COLO668 (cell line): Measurements from ENCODE around the gene SLC30A10.
"Not testable (repeated sequence)": the region's sequence is repeated elsewhere in the genome, so short reads cannot be mapped to it uniquely, and the experiment has no call there.

Experiments
- DNase-seq: peaks from one replicate; lab custom pipeline; 2025; ENCODE audit not compliant: unreplicated experiment; lab: John Stamatoyannopoulos, UW

SLC30A10 gene

DNA sequence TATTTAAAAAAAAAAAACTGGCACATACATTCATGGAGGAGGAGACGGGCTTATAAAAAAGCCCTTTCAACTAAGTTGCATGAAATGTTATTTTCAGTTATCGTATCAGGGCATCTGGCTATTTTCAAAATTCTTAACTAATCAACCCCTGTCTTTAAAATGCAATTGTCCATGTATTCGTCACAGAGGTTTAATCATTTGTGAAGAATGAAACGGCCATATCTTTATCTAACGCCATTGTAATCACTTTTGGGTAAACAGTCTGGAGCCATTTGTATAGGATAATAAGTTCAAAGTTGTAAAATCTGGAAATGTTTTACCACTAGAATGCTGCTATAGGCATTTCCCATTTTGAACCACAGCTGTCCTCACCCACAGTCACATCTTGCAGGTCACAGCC lies 30.4 kb downstream of the SLC30A10 start:
- no peak for DNase-seq

- DNase-seq: not testable (repeated sequence)
Measured at GRCh38 chr1:219892271-219892670, 36.1 kb downstream of the SLC30A10 start.

GRCh38 chr1:219891846-219892245 lies 36.5 kb downstream of the SLC30A10 start:
- not testable (repeated sequence) for DNase-seq

GRCh38 chr1:219888667-219889066 lies 39.7 kb downstream of the SLC30A10 start:
- not testable (repeated sequence) for DNase-seq

- DNase-seq: no peak
Measured at GRCh38 chr1:219885680-219886079, 42.7 kb downstream of the SLC30A10 start.

DNA sequence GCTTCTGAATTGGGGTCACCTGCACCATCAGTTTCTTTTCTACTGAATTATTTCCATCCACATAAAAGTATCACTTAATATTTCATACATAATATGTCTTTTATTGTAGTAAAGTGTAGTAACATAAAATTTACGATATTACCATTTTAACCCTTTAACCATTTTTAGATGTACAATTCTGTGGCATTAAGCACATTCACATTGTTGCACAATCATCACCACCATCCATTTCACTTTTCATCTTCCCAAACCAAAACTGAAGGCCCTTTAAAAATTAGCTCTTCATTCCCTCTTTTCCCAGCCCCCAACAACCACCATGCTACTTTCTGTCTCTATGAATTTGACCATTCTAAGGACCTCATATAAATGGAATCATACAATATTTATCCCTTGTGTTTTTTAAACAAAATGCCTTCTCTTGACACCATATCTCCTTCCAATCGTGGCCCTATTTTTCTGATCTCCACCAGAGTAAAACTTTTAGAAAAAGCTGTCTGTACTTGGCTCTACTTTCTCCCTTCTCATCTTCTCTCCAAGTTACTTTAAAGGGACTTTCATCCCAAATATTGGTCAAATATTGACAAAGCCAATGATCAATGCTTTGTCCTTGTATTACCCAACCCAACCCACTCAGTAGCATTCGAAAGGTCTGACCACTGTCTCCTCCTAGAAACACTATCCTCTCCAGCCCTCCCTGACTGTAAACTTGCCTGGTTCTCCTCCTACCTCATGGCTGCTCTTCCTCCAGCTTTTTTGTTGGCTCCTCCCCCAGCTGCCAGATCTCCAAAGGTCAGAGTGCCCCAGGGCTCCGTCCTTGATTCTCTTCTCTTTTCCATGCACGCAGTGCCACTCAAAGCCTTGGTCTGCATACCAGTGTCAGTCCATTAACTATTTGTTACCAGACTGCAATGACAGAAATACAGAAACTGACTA lies 44.7 kb downstream of the SLC30A10 start:
- DNase-seq: no peak

GRCh38 chr1:219882755-219883154 lies 45.6 kb downstream of the SLC30A10 start:
- DNase-seq: no peak

GRCh38 chr1:219882096-219882495 lies 46.3 kb downstream of the SLC30A10 start:
- DNase-seq: no peak

DNA sequence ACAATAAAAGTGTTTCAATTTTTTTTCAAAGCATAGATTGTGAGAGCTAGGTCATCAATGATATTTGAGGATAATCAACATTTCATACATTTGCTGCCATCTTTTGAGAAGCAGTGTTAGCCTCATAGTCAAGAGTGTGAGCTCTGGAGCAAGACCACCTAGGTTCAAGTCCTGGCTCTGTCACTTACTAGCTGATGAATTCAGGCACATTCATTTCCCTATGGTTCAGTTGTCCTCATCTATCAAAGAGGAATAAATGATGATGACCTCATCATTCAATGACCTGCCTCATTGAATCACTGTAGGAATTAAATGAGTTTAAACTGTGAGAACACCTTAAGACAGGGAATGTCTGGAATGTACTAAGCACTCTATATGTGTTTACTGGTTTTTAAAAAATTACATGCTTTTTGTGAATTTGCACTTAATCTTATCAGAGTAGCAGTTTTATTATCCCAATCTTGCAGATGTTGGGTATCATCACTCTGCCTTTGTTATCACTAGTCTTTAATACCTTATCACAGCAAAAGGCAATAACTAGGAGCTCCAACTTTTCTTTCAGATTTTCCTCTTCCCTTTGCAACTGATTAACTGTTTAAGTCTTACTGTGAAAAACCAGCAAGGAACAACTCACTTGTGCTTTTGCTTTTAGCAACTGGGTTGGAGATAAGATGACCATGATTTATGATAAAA lies 47.4 kb downstream of the SLC30A10 start:
- no peak for DNase-seq

- no peak for DNase-seq
Measured at GRCh38 chr1:219876798-219877209, 51.6 kb downstream of the SLC30A10 start.

DNA sequence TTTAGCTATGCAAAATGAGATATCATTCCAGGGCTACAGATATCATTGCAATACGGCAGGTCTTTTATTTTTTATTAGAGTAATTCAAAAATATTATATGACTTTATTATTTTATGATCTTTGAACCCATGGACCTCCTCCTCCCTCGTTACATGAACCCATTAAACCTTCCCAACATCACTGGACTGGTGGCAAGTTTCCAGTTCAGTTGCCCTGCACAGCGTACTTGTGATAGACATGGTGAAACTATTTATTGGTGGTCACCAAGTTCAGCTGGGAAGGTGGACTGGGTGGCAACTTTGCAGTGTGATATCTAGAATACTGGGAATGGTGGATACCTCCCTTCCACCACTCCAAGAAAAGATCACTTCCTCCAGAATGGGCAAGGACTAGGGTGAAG lies 52.5 kb downstream of the SLC30A10 start:
- DNase-seq: no peak

DNA sequence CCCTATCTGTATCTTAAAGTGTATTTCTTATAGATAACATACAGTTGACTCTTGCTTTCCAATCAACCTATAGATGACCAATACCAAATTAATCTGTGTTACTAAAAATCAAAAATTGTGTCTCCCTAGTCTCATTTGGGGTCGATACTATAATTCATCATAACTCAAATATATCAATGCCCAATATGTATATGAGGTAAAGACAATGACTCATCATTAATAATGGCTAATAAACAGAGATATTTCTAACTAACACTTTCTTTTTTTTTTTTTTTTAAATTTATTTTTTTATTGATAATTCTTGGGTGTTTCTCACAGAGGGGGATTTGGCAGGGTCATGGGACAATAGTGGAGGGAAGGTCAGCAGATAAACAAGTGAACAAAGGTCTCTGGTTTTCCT lies 55.8 kb downstream of the SLC30A10 start:
- not testable (repeated sequence) for DNase-seq

- DNase-seq: no peak
Measured at GRCh38 chr1:219871427-219872057, 56.8 kb downstream of the SLC30A10 start.

- DNase-seq: not testable (repeated sequence)
Measured at GRCh38 chr1:219868615-219869014, 59.7 kb downstream of the SLC30A10 start.
